IMR-90 (cell line): Measurements from ENCODE around the gene DCTN2. TPM values are rescaled to one million over a fixed set of nuclear protein-coding genes. Genes with fewer than 3 reads are reported as not detected.

Experiments
- ATAC-seq: fragments of 200-7000 bp; cut with Tn5 transposase; 2 replicates; pipeline ENCODE4 v1.9.1; 2020; ENCODE audit warnings: low read depth, mild to moderate bottlenecking, moderate library complexity
- BruUV-seq: library from RNA; stranded (reverse); fragments of 400-500 nt; replicated peaks from 2 replicates; lab custom pipeline; 2021; lab: Mats Ljungman, UMichigan
- CTCF ChIA-PET: fragments of 300-600 bp; formaldehyde crosslinking; extraction: SDS; loops from one replicate; lab custom pipeline; 2021; ENCODE audit warnings: antibody characterized with exemption; lab: Yijun Ruan, JAX
- POLR2A ChIA-PET: fragments of 300-600 bp; sonication (Branson Sonifier 250); formaldehyde crosslinking; loops from one replicate; lab custom pipeline; 2022; ENCODE audit warnings: antibody characterized with exemption; ENCODE audit not compliant: unreplicated experiment; lab: Charles Lee
- DNase-seq: peaks from one replicate; pipeline ENCODE4 v3.0.0; 2013
- H2AFZ ChIP-seq: replicated peaks from 2 replicates; pipeline ENCODE3; 2013; ENCODE audit warnings: low read length, mild to moderate bottlenecking; ENCODE audit not compliant: poor library complexity
- H2AK5ac ChIP-seq: 2 replicates; pipeline ENCODE4 v1.6.1; 2013; ENCODE audit warnings: low read depth, low read length, inconsistent platforms
- H2AK9ac ChIP-seq: replicated peaks from 2 replicates; pipeline ENCODE3; 2013; ENCODE audit warnings: mild to moderate bottlenecking, low read depth, low read length, moderate library complexity; ENCODE audit not compliant: poor library complexity
- H2BK120ac ChIP-seq: 2 replicates; pipeline ENCODE4 v1.6.1; 2013; ENCODE audit warnings: low read depth, low read length, inconsistent platforms
- H2BK15ac ChIP-seq: 3 replicates; pipeline ENCODE4 v1.6.1; 2013; ENCODE audit warnings: low read depth, low read length, inconsistent platforms
- H2BK20ac ChIP-seq: 2 replicates; pipeline ENCODE4 v1.6.1; 2013; ENCODE audit warnings: low read depth, mild to moderate bottlenecking, inconsistent platforms, low read length, moderate library complexity
- H2BK5ac ChIP-seq: 2 replicates; pipeline ENCODE4 v1.6.1; 2013; ENCODE audit warnings: mild to moderate bottlenecking, low read depth, low read length, inconsistent platforms; ENCODE audit not compliant: poor library complexity, severe bottlenecking
- H3K14ac ChIP-seq: replicated peaks from 2 replicates; pipeline ENCODE4 v1.6.1; 2013; ENCODE audit warnings: low read depth, low read length, inconsistent platforms
- H3K18ac ChIP-seq: 2 replicates; pipeline ENCODE4 v1.6.1; 2013; ENCODE audit warnings: low read depth, low read length, control low read depth
- H3K23ac ChIP-seq: 2 replicates; pipeline ENCODE4 v1.6.1; 2013; ENCODE audit warnings: low read depth, low read length, inconsistent platforms
- H3K27ac ChIP-seq: 2 replicates; pipeline ENCODE4 v1.5.1; 2013; ENCODE audit warnings: mild to moderate bottlenecking, control low read depth, low read length; ENCODE audit not compliant: insufficient read depth
- H3K27me3 ChIP-seq: 2 replicates; pipeline ENCODE4 v1.6.1; 2013; ENCODE audit warnings: low read length; ENCODE audit not compliant: control insufficient read depth, insufficient read depth
- H3K36me3 ChIP-seq: 2 replicates; pipeline ENCODE4 v1.6.1; 2013; ENCODE audit warnings: low read length, mixed read lengths; ENCODE audit not compliant: control insufficient read depth, insufficient read depth
- H3K4ac ChIP-seq: 2 replicates; pipeline ENCODE4 v1.6.1; 2013; ENCODE audit warnings: low read depth, low read length, inconsistent platforms
- H3K4me1 ChIP-seq: 2 replicates; pipeline ENCODE4 v1.6.1; 2013; ENCODE audit warnings: low read length, mixed read lengths; ENCODE audit not compliant: control insufficient read depth, insufficient read depth
- H3K4me2 ChIP-seq: 2 replicates; pipeline ENCODE4 v1.6.1; 2013; ENCODE audit warnings: low read depth, mild to moderate bottlenecking, control low read depth, low read length, moderate library complexity
- H3K4me3 ChIP-seq: 2 replicates; pipeline ENCODE4 v1.5.1; 2013; ENCODE audit warnings: low read depth, mild to moderate bottlenecking, control low read depth, low read length, moderate library complexity; ENCODE audit not compliant: insufficient read depth
- H3K56ac ChIP-seq: 2 replicates; pipeline ENCODE4 v1.6.1; 2013; ENCODE audit warnings: low read length, inconsistent platforms; ENCODE audit not compliant: insufficient read depth; ENCODE audit errors: extremely low read depth
- H3K79me1 ChIP-seq, 2 experiments: 2 replicates each; pipeline ENCODE4 v1.6.1; 2013; ENCODE audit warnings: low read length in 2 of 2, inconsistent platforms in 1 of 2, low read depth in 1 of 2
- H3K9ac ChIP-seq: 2 replicates; pipeline ENCODE4 v1.6.1; 2013; ENCODE audit warnings: low read depth, low read length, control low read depth
- H3K9me1 ChIP-seq: 2 replicates; pipeline ENCODE4 v1.6.1; 2013; ENCODE audit warnings: low read length, inconsistent platforms; ENCODE audit not compliant: insufficient read depth
- H3K9me3 ChIP-seq: 2 replicates; pipeline ENCODE4 v1.6.1; 2013; ENCODE audit warnings: low read length; ENCODE audit not compliant: control insufficient read depth, insufficient read depth
- H4K20me1 ChIP-seq: 2 replicates; pipeline ENCODE4 v1.6.1; 2013; ENCODE audit warnings: low read length, inconsistent platforms; ENCODE audit not compliant: insufficient read depth
- H4K5ac ChIP-seq: 2 replicates; pipeline ENCODE4 v1.6.1; 2013; ENCODE audit warnings: mild to moderate bottlenecking, low read depth, low read length, control low read depth
- H4K8ac ChIP-seq, 2 experiments: 2 replicates each; pipeline ENCODE4 v1.6.1; 2013; ENCODE audit warnings: low read depth in 2 of 2, low read length in 2 of 2, control low read depth in 1 of 2, inconsistent platforms in 1 of 2
- H4K91ac ChIP-seq: 2 replicates; pipeline ENCODE4 v1.6.1; 2013; ENCODE audit warnings: low read depth, low read length, inconsistent platforms; ENCODE audit not compliant: insufficient read depth
- CEBPB ChIP-seq: IDR thresholded peaks from 2 replicates; pipeline ENCODE4 v1.6.1; 2012; ENCODE audit warnings: low read depth, low read length, improper control_type of control experiment
- CHD1 ChIP-seq: IDR thresholded peaks from 2 replicates; pipeline ENCODE4 v1.6.1; 2012; ENCODE audit warnings: low read depth, low read length, improper control_type of control experiment
- FOS ChIP-seq: fragments of 150-350 bp; IDR thresholded peaks from 2 replicates; pipeline ENCODE4 v1.6.1; 2016; ENCODE audit warnings: low read depth, low read length
- MAFK ChIP-seq: IDR thresholded peaks from 2 replicates; pipeline ENCODE4 v1.6.1; 2012; ENCODE audit warnings: low read depth, low read length, improper control_type of control experiment
- MAZ ChIP-seq: IDR thresholded peaks from 2 replicates; pipeline ENCODE4 v1.6.1; 2012; ENCODE audit warnings: low read depth, mild to moderate bottlenecking, low read length, improper control_type of control experiment, moderate library complexity, borderline replicate concordance
- MXI1 ChIP-seq: IDR thresholded peaks from 2 replicates; pipeline ENCODE4 v1.6.1; 2012; ENCODE audit warnings: low read depth, mild to moderate bottlenecking, low read length, moderate library complexity, borderline replicate concordance
- NFE2L2 ChIP-seq: fragments of 150-350 bp; IDR thresholded peaks from 2 replicates; pipeline ENCODE4 v1.6.1; 2016; ENCODE audit warnings: low read depth, mild to moderate bottlenecking, low read length
- POLR2A ChIP-seq: IDR thresholded peaks from 2 replicates; pipeline ENCODE4 v1.6.1; 2012; ENCODE audit warnings: mild to moderate bottlenecking, low read depth, low read length
- RAD21 ChIP-seq: IDR thresholded peaks from 2 replicates; pipeline ENCODE4 v1.6.1; 2012; ENCODE audit warnings: low read length, improper control_type of control experiment
- RCOR1 ChIP-seq: IDR thresholded peaks from 2 replicates; pipeline ENCODE4 v1.6.1; 2012; ENCODE audit warnings: mild to moderate bottlenecking, low read length, improper control_type of control experiment; ENCODE audit not compliant: insufficient replicate concordance
- RFX5 ChIP-seq: IDR thresholded peaks from 2 replicates; pipeline ENCODE4 v1.8.0; 2012; ENCODE audit warnings: low read depth, mild to moderate bottlenecking, low read length, moderate library complexity
- SMC3 ChIP-seq: fragments of 150-350 bp; IDR thresholded peaks from 2 replicates; pipeline ENCODE4 v1.6.1; 2016; ENCODE audit warnings: low read depth, mild to moderate bottlenecking, antibody characterized with exemption, low read length, moderate library complexity
- WGBS, 2 experiments: methylation state at CpG; one replicate each; pipeline versions ENCODE4 v1.1.5 to v1.1.7; 2013; ENCODE audit warnings: missing lambda C conversion rate in 2 of 2; ENCODE audit not compliant: insufficient read length in 1 of 2; ENCODE audit errors: extremely low coverage in 2 of 2; 5-methylcytosine and 5-hydroxymethylcytosine counted together
- dilution Hi-C: fragments of 300-500 bp; cut with HindIII; formaldehyde crosslinking; loops from one replicate; pipeline ENCODE4 v1.14.3; 2018; ENCODE audit warnings: low sequenced_read_pairs; ENCODE audit not compliant: unreplicated experiment
- in situ Hi-C: fragments of 300-500 bp; cut with MboI; formaldehyde crosslinking; loops from 3 replicates; pipeline ENCODE4 v1.14.3; 2019; ENCODE audit warnings: low sequenced_read_pairs, inconsistent platforms, mixed read lengths
- intact Hi-C: fragments of 100-400 bp; cut with micrococcal nuclease; formaldehyde crosslinking; loops from 2 replicates; pipeline ENCODE4 v1.10.0; 2022
- polyA plus RNA-seq, 3 experiments: library from polyadenylated mRNA; depleted of rRNA; stranded (reverse); fragments of >200 nt; gene quantifications; 2 replicates each; pipeline ENCODE4 v1.2.3, GENCODE V29; 2012; ENCODE audit warnings: low replicate concordance in 1 of 3
- total RNA-seq: library from RNA; depleted of rRNA; stranded (reverse); fragments of >200 nt; gene quantifications from 2 replicates; pipeline ENCODE4 v1.2.3, GENCODE V29; 2012
- TF ChIP-seq, protein P1 (sequence below): conservative IDR thresholded peaks from 2 replicates; pipeline ENCODE4 v1.5.1; 2012; ENCODE audit warnings: mild to moderate bottlenecking, low read depth, low read length, improper control_type of control experiment
- TF ChIP-seq, protein P2 (sequence below): fragments of 150-350 bp; IDR thresholded peaks from 2 replicates; pipeline ENCODE4 v1.6.1; 2017; ENCODE audit warnings: mild to moderate bottlenecking, antibody characterized with exemption, low read length, low read depth
- TF ChIP-seq, protein P3 (sequence below): fragments of 150-350 bp; IDR thresholded peaks from 2 replicates; pipeline ENCODE4 v1.6.1; 2016; ENCODE audit warnings: low read depth, mild to moderate bottlenecking, low read length, moderate library complexity, borderline replicate concordance

Gene DCTN2
- total and polyA plus RNA-seq, 2 of the 4 experiments (the other 2 are of a cell fraction), result 125 to 130 TPM

DNA sequence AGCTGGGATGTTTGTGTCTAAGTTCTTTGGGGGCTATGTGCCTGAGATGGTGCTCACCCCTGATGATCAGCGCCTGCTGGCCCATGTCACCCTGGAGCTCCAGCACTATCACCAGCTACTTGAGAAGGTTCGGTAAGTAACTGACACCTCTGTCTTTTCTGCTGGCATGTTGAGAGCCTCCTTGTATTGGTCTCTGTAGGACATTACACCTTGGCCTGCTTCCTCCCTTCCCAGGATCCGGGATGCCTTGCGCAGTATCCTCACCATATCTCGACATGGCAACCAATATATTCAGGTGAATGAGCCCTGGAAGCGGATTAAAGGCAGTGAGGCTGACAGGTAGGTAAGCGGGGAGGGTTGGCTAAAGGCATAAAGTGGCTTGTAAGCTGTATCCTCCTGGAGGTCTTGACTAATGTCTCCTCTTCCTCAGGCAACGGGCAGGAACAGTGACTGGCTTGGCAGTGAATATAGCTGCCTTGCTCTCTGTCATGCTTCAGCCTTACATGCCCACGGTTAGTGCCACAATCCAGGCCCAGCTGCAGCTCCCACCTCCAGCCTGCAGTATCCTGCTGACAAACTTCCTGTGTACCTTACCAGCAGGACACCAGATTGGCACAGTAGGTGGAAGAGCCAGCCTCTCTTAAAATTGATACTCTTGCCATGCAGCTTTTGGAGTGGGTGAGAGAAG lies 32.1 kb downstream of the DCTN2 start:
- no peak overlapping the region for H3K9ac ChIP-seq
- ChIA-PET POLR2A (no interaction called here), CTCF (interaction anchor here (0.5 kb wide), 1 partner anchor 118 kb away, joined by 3 read pairs; the partner anchor contains the start of gene B4GALNT1)
- peaks cover 93% of the 10 kb centered on the region for H4K20me1 ChIP-seq
- H4K8ac ChIP-seq, result no peak overlapping the region; a peak in 1 of 4 replicates
- H3K9me3 ChIP-seq, result no peaks in the 10 kb centered on the region
- TF ChIP-seq MXI1 (no peak), RAD21 (no peak), MAZ (no peak), SMC3 (no peak), CHD1 (no peak), RCOR1 (no peak), POLR2A (no peak), MAFK (no peak), FOS (no peak), CEBPB (no peak), NFE2L2 (no peak), RFX5 (no peak)
- TF ChIP-seq, protein P1, sequence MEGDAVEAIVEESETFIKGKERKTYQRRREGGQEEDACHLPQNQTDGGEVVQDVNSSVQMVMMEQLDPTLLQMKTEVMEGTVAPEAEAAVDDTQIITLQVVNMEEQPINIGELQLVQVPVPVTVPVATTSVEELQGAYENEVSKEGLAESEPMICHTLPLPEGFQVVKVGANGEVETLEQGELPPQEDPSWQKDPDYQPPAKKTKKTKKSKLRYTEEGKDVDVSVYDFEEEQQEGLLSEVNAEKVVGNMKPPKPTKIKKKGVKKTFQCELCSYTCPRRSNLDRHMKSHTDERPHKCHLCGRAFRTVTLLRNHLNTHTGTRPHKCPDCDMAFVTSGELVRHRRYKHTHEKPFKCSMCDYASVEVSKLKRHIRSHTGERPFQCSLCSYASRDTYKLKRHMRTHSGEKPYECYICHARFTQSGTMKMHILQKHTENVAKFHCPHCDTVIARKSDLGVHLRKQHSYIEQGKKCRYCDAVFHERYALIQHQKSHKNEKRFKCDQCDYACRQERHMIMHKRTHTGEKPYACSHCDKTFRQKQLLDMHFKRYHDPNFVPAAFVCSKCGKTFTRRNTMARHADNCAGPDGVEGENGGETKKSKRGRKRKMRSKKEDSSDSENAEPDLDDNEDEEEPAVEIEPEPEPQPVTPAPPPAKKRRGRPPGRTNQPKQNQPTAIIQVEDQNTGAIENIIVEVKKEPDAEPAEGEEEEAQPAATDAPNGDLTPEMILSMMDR, result no peak
- TF ChIP-seq, protein P2, sequence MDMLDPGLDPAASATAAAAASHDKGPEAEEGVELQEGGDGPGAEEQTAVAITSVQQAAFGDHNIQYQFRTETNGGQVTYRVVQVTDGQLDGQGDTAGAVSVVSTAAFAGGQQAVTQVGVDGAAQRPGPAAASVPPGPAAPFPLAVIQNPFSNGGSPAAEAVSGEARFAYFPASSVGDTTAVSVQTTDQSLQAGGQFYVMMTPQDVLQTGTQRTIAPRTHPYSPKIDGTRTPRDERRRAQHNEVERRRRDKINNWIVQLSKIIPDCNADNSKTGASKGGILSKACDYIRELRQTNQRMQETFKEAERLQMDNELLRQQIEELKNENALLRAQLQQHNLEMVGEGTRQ, result no peak
- TF ChIP-seq, protein P3, sequence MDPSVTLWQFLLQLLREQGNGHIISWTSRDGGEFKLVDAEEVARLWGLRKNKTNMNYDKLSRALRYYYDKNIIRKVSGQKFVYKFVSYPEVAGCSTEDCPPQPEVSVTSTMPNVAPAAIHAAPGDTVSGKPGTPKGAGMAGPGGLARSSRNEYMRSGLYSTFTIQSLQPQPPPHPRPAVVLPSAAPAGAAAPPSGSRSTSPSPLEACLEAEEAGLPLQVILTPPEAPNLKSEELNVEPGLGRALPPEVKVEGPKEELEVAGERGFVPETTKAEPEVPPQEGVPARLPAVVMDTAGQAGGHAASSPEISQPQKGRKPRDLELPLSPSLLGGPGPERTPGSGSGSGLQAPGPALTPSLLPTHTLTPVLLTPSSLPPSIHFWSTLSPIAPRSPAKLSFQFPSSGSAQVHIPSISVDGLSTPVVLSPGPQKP, result no peak
- no peak overlapping the region for H2BK120ac ChIP-seq
- no peak overlapping the region for H2AK5ac ChIP-seq
- BruUV-seq, result no TSS peak
- no peaks in the 10 kb centered on the region for H3K27me3 ChIP-seq
- no peak overlapping the region for H3K56ac ChIP-seq
- H2BK5ac ChIP-seq, result no peak overlapping the region
- H3K4me2 ChIP-seq, result no peak overlapping the region
- no peak overlapping the region for H3K23ac ChIP-seq
- H3K18ac ChIP-seq, result no peak overlapping the region
- H2AFZ ChIP-seq, result no peak overlapping the region
- ATAC-seq (no peak), DNase-seq (no peak)
- no peak overlapping the region for H4K5ac ChIP-seq
- no peak overlapping the region for H3K14ac ChIP-seq
- H3K4ac ChIP-seq, result no peak overlapping the region
- no peak overlapping the region for H2AK9ac ChIP-seq
- no peaks in the 10 kb centered on the region; the same call in 1 of the 2 replicates for H3K4me1 ChIP-seq
- H2BK15ac ChIP-seq, result no peak overlapping the region
- dilution Hi-C loops, result no loop called here
- peaks cover 77% of the 10 kb centered on the region for H3K36me3 ChIP-seq
- no peak overlapping the region for H2BK20ac ChIP-seq
- intact Hi-C loops, result no loop called here
- WGBS, 2 experiments, result 81% methylated on average over 3 of the region's 9 CpGs; no CpG with 5 or more reads in 1 of the 2 experiments
- H3K9me1 ChIP-seq, result peaks cover 3% of the 10 kb centered on the region; the same call in 1 of the 2 replicates
- H4K91ac ChIP-seq, result no peak overlapping the region
- no peak overlapping the region for H3K27ac ChIP-seq
- H3K4me3 ChIP-seq, result no peak overlapping the region
- peaks cover 22 to 79% of the 10 kb centered on the region in 2 experiments for H3K79me1 ChIP-seq
- in situ Hi-C loops, result no loop called here
